SH-SY5Y (cell line): ENCODE measurements around the gene DOC2A.

Experiments
- GATA2 ChIP-seq: IDR thresholded peaks from 2 replicates; pipeline ENCODE4 v1.6.1; 2011; ENCODE audit warnings: mild to moderate bottlenecking, low read depth, low read length
- GATA3 ChIP-seq: IDR thresholded peaks from 2 replicates; pipeline ENCODE4 v1.6.1; 2011; ENCODE audit warnings: low read depth, mild to moderate bottlenecking, low read length, moderate library complexity

GRCh38 chr16:30032083-30032819 lies 21.4 kb upstream of the DOC2A start:
- TF ChIP-seq GATA2 = no peak
- no peak for TF ChIP-seq GATA3
